Tibial nerve (tissue), 4 donors: ENCODE data around the gene SLC38A9.

Source experiments
- CTCF ChIP-seq, 5 experiments: fragments of 200-600 bp in 3 of 5; fragments of 450-650 bp in 2 of 5; sonication (generic) in 3 of 5; IDR thresholded peaks; one replicate each; pipeline ENCODE4 v1.5.1; 2016 to 2019; ENCODE audit warnings: antibody characterized with exemption in 5 of 5, mild to moderate bottlenecking in 3 of 5, moderate library complexity in 2 of 5
- EP300 ChIP-seq, 2 donors: sonication (generic); formaldehyde crosslinking; IDR thresholded peaks; one replicate each; pipeline ENCODE4 v1.6.1; 2017; ENCODE audit warnings: antibody characterized with exemption in 2 of 2, mild to moderate bottlenecking in 1 of 2

- no peak for TF ChIP-seq CTCF (IDR thresholded peaks at IDR 0.05)
- TF ChIP-seq EP300 (IDR thresholded peaks at IDR 0.05) = peak in 1 of 2 donors; percentile 10
Observed at GRCh38 chr5:55582256-55582655, 129.9 kb downstream of the SLC38A9 start.
